Activated T-cell treated with anti-CD3 and anti-CD28 coated beads for 48 hours (primary cell): ENCODE results near the gene ASPSCR1.

Experiments used
- DNase-seq: peaks from one replicate; pipeline ENCODE4 v3.0.0-alpha.2; 2020; ENCODE audit warnings: low read depth

ASPSCR1 gene

GRCh38 chr17:82041144-82041814, 63.9 kb downstream of the ASPSCR1 start:
- DNase-seq, result no peak

GRCh38 chr17:82042649-82043048, 65.2 kb downstream of the ASPSCR1 start:
- DNase-seq, result no peak

GRCh38 chr17:82043507-82043906, 66.1 kb downstream of the ASPSCR1 start:
- DNase-seq, result no peak

DNA sequence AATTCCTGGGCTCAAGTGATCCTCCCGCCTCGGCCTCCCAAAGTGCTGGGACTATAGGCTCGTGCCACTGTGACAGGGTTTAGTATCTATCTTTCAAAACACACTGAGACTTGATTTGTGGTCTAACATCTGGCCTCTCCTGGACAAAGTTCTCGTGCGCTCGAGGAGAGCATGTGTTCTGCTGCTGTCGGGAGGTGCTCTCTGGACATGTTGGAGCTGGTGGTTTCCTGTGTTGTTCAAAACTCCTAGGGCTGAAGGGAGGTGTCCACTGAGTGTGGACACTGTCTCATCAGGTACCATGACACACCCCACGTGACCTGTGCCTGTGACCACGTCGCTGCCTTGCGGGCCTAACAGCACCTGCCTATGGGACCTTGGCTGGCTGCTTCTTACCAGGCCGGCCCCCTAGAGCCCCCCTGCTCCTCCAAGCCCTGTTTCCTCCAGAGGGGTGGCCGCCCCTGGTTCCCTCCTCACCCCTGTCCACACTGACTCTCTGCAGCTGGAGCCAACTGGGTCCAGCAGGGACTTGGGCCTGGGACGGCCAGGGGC, 68.6 kb downstream of the ASPSCR1 start:
- DNase-seq, result no peak

GRCh38 chr17:82046903-82047302, 69.5 kb downstream of the ASPSCR1 start:
- no peak for DNase-seq

DNA sequence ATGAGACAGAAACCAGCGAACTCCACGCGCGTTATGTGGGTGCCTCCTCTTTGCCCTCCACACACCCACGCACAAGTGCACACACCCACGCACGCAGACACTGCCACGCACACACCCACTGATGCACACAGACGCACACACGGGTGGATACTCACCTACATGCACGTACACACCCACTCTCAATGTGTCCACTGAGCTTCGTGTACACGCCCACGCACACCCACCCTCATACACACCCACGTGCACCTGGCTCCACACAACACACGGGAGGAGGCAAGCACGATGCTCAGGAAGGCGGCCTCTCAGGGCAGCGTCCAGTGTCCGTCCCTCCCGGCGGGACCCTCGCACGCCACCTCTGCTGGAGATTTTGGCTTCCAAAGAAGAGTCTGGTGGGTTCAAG, 70.0 kb downstream of the ASPSCR1 start:
- DNase-seq, result no peak

DNA sequence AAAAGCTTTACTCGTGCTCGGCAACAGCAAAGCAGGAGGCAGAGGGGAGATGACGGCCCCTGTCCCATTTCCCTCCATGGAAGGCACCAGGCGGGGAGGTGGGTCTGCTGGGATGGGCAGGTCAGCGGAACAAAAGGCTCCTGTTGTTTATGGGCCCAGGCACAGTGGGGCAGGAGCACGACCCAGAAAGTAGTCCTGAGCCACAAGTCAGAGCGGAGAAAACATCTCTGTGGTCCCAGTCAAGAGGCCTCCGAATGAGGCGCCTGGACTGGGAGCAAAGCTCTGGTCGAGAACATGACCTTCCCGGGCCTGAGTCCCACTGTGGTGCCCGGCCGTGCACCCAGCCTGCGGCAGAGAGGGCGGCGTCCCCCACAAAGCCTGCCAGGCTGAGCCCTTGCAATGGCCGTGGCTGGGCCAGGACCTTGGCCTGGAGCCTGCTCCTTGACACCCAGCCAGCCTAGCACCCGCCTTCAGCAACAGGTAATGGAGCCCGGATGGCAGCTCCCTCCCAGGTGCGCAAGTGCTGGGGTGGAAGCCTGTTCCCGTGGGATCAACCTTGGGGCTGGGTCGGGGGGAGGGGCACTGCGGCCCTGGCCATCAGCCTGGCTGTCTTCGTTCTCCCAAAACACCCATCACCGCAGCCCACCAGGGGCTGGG, 70.6 kb downstream of the ASPSCR1 start:
- DNase-seq, result no peak

- DNase-seq, result no peak
Measured at GRCh38 chr17:82048571-82048971, 71.1 kb downstream of the ASPSCR1 start.

DNA sequence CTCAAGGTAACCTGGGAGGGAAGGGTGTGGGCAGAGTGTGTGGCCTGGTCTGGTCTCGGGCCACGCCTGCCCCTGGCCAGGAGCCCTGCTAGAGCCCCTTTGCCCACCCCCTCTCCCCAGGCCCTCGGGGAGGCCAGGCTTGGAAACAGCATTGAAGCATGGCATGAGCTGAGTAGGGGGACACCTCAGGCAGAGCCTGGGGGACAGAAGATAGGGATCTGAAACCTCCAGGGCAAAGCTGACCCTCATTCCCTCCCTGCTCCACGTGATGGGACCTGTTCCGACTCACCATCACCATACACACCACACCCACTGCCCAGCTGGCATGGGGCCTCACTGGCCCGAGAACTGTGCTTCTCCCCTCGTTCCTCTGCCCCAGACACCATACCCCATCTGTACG, 71.7 kb downstream of the ASPSCR1 start:
- DNase-seq, result no peak

DNA sequence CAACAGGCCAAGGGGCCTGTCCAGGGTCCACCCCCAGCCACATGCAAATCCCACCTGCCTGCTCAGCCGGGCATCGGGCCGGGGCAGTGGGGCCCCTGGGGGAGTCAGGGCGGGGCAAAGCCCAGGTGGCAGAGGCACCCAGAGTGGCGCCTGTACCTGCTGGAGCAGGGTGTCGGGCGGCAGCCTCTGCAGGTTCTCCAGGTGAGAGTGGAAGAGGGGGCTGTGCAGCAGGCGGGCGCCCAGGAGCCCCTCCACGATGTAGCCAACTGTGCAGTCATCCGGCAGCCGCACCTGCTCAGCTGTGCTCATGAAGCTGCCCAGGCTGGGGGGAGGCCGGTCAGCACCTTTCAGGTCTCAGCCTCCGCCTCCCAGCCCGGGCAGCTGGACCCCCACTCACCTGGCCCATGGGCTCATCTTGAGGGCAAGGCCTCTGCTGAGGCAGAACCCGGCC, 72.1 kb downstream of the ASPSCR1 start:
- no peak for DNase-seq

GRCh38 chr17:82050152-82050760, 72.8 kb downstream of the ASPSCR1 start:
- DNase-seq, result no peak

DNA sequence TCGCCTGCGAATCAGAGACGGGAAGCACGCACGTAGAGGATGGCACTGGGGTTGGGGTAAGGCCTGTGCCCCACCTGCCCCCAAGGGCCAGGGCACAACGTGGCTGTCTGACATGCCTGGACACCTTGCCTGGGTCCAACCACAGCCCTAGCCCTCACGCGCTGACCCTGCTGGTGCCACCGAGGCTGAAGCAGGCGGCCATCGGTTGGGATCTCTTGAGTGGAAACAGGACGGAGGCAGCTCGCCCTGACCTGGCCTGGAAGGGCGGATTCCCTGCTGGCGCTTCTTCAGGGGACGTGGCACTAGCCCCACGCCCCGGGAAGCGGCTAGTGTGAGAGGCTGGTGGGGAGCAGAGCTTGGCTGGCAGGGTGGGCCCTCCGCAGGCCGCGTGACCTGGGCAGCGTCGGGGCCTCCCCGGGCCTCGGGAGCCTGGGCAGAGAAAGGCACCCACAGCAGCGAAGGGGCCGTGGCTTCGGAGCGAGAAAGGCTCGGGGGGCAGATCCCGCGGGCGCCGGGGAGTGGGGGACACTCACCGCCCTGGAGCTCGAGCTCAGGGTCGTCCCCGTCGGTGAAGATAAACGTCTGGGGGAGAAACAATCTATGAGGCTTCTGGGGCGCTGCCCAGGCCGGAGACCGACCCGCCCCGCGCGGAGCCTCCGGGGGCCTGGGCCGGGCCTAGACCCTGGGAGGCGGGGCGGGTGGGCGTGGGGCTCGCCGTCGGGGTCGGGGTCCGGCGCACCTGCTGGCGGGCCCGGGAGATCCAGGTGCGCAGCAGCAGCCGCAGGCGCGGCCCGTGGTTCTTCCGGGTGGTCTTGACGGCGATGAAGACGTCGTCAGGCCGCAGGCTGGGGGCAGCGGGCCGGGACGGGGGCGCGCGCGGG, 73.6 kb downstream of the ASPSCR1 start:
- DNase-seq, result no peak

- peak; percentile 85 for DNase-seq
Measured at GRCh38 chr17:82051776-82052637, 74.6 kb downstream of the ASPSCR1 start, which contains the start of the genes GPS1 and RFNG. Gene GPS1 (plus strand): TSS chr17:82051898. CDS start chr17:82051932, 34 bp downstream. Gene RFNG (minus strand): TSS chr17:82051811. CDS start chr17:82051766, 45 bp downstream.

GRCh38 chr17:82052638-82053059, 75.2 kb downstream of the ASPSCR1 start:
- DNase-seq, result no peak

- no peak for DNase-seq
Measured at GRCh38 chr17:82053130-82053529, 75.7 kb downstream of the ASPSCR1 start.

DNA sequence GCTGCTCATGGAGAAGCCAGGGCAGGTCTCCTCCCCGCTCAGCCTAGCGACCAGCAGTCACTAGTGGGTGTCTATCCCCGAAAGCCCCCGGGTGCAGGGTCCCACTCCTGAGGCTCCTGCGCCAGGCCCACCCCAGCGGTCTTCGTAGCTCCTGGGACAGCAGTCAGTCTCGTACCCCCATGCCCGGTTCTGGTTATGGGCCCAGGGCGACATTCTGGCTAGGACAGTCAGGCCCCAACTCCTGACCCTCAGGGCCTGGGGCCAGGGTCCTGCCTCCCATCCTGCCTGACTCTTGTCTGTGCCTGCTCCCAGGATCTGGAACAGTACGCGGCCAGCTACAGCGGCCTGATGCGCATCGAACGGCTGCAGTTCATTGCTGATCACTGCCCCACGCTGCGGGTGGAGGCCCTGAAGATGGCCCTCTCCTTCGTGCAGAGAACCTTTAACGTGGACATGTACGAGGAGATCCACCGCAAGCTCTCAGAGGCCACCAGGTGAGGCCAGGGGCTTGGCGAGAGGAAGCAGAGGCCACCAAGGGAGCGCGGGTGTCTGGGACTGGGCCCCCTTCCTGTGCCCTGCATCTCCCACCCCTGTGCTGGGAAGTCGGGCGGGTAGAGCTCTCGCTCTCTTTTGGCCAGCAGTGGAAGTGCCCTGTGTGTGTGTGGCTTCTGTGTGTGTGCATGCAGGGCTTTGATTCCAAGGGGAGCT, 76.3 kb downstream of the ASPSCR1 start:
- DNase-seq, result no peak

GRCh38 chr17:82054351-82055022, 77.1 kb downstream of the ASPSCR1 start:
- DNase-seq, result no peak

- no peak for DNase-seq
Measured at GRCh38 chr17:82055023-82055964, 77.9 kb downstream of the ASPSCR1 start.
